Keratinocyte (primary cell): ENCODE data around the gene SMG1. TPM values are rescaled to one million over a fixed set of nuclear protein-coding genes. Genes with fewer than 3 reads are reported as not detected.

ENCODE experiments used
- DNase-seq: peaks from one replicate; pipeline ENCODE4 v3.0.0-alpha.2; 2011; ENCODE audit warnings: low read depth, missing footprints, low spot score
- FAIRE-seq: peaks from 2 replicates; lab custom pipeline; 2011; peaks lifted over from hg19 to GRCh38; lab: Jason Lieb, UNC
- H2AFZ ChIP-seq: 2 replicates; pipeline ENCODE4 v1.6.0; 2012; ENCODE audit warnings: low read length, control low read depth, inconsistent platforms; ENCODE audit not compliant: control insufficient read depth
- H3K27ac ChIP-seq: 2 replicates; pipeline ENCODE4 v1.5.1; 2011; ENCODE audit warnings: low read length; ENCODE audit not compliant: control insufficient read depth, insufficient read depth
- H3K27me3 ChIP-seq: 3 replicates; pipeline ENCODE4 v1.6.0; 2011; ENCODE audit warnings: low read length; ENCODE audit not compliant: control insufficient read depth, insufficient read depth; ENCODE audit errors: extremely low read depth
- H3K36me3 ChIP-seq, 2 experiments: 2 replicates in 1 of 2; 3 replicates in 1 of 2; pipeline ENCODE4 v1.5.1; 2011; ENCODE audit warnings: low read length in 2 of 2, mild to moderate bottlenecking in 1 of 2; ENCODE audit not compliant: control insufficient read depth in 2 of 2, insufficient read depth in 2 of 2; ENCODE audit errors: extremely low read depth in 1 of 2
- H3K4me1 ChIP-seq: 3 replicates; pipeline ENCODE4 v1.5.1; 2011; ENCODE audit warnings: low read length; ENCODE audit not compliant: control insufficient read depth, insufficient read depth; ENCODE audit errors: extremely low read depth
- H3K4me2 ChIP-seq: 3 replicates; pipeline ENCODE4 v1.6.0; 2011; ENCODE audit warnings: low read depth, low read length; ENCODE audit not compliant: control insufficient read depth, insufficient read depth; ENCODE audit errors: extremely low read depth
- H3K4me3 ChIP-seq, 3 experiments: fragments of 200-600 bp in 1 of 3; sonication (generic) in 1 of 3; 2 replicates in 2 of 3; 3 replicates in 1 of 3; pipeline ENCODE4 v1.5.1; 2011 to 2016; ENCODE audit warnings: low read length in 3 of 3, mild to moderate bottlenecking in 3 of 3, control low read depth in 2 of 3, inconsistent platforms in 1 of 3, low read depth in 1 of 3, mixed read lengths in 1 of 3, mixed run types in 1 of 3, moderate library complexity in 1 of 3; ENCODE audit not compliant: control insufficient read depth in 2 of 3, insufficient read depth in 2 of 3; ENCODE audit errors: extremely low read depth in 1 of 3
- H3K79me2 ChIP-seq: 2 replicates; pipeline ENCODE4 v1.6.0; 2012; ENCODE audit warnings: low read length; ENCODE audit not compliant: control insufficient read depth, insufficient read depth
- H3K9ac ChIP-seq: 3 replicates; pipeline ENCODE4 v1.6.0; 2011; ENCODE audit warnings: low read length; ENCODE audit not compliant: control insufficient read depth, insufficient read depth; ENCODE audit errors: extremely low read depth
- H3K9me1 ChIP-seq: 3 replicates; pipeline ENCODE4 v1.6.0; 2011; ENCODE audit warnings: low read length; ENCODE audit not compliant: control insufficient read depth, insufficient read depth; ENCODE audit errors: extremely low read depth
- H3K9me3 ChIP-seq: 2 replicates; pipeline ENCODE4 v1.5.1; 2012; ENCODE audit warnings: low read depth, low read length; ENCODE audit not compliant: control insufficient read depth
- H4K20me1 ChIP-seq: 3 replicates; pipeline ENCODE4 v1.6.0; 2011; ENCODE audit warnings: low read length; ENCODE audit not compliant: control insufficient read depth, insufficient read depth; ENCODE audit errors: extremely low read depth
- CTCF ChIP-seq, 3 experiments: IDR thresholded peaks in 1 of 3; conservative IDR thresholded peaks in 1 of 3; optimal IDR thresholded peaks in 1 of 3; 2 replicates in 2 of 3; 3 replicates in 1 of 3; pipeline versions ENCODE3 to v1.5.1; 2011; ENCODE audit warnings: low read length in 3 of 3, mild to moderate bottlenecking in 3 of 3, moderate library complexity in 2 of 3, control low read depth in 1 of 3, inconsistent platforms in 1 of 3; ENCODE audit not compliant: insufficient read depth in 2 of 3; ENCODE audit errors: extremely low read depth in 1 of 3
- EZH2 ChIP-seq: IDR thresholded peaks from one replicate; pipeline ENCODE4 v1.6.1; 2012; ENCODE audit warnings: inconsistent platforms, mild to moderate bottlenecking, low read length, moderate library complexity
- dilution Hi-C: fragments of 300-500 bp; cut with MboI; formaldehyde crosslinking; loops from one replicate; pipeline ENCODE4 v1.7.0; 2020; ENCODE audit warnings: low sequenced_read_pairs; ENCODE audit not compliant: extremely low pct_ligation_motif_present
- polyA plus RNA-seq, 5 experiments: library from polyadenylated mRNA; depleted of rRNA in 3 of 5; stranded (reverse) in 3 of 5; stranded (forward) in 1 of 5; unstranded in 1 of 5; fragments of >200 nt; gene quantifications; 1 replicate in 1 of 5; 2 replicates in 3 of 5; 3 replicates in 1 of 5; pipeline versions ENCODE4 v1.2.1 to v1.2.3, GENCODE V29; 2011 to 2012; ENCODE audit warnings: missing spikeins in 2 of 5, low read depth in 1 of 5, low replicate concordance in 1 of 5

Gene SMG1
- polyA plus RNA-seq, 1 donor (not counting 4 experiments of a cell fraction or from before 2014, with no cell fraction given), result 34.2 TPM

DNA sequence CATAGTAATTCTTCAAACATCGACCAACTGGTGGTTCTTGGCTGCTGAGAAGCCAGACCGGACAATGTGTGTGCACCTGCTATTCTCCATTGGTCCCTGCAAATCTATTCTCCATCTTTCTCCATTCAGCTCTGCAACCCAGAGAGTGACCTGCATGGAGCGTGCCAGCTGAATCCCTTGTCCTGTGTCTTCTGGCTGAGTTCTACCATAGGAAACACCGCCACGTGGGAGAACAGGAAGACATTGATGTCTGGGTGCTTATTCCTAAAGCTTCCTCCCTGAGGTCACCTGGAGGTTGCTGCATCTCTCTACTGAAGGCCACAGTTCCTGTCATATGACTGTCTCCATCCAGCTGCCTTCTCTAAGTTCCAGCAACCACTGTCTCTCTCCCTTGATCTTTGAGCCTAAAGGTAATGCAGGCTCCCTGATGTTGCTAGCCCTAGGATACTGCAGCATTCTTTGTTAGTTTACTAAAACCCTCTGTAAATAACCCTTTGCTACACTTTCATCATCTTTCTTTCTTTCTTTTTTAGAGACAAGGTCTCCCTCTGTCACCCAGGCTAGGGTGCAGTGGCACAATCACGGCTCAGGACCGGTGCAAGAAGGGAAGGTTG lies 10.6 kb upstream of the SMG1 start:
- FAIRE-seq, result no peak
- H3K9me1 ChIP-seq, result no peaks in the 10 kb centered on the region
- no peak overlapping the region for H3K27ac ChIP-seq
- H3K9ac ChIP-seq, result no peak overlapping the region
- H3K9me3 ChIP-seq, result no peaks in the 10 kb centered on the region
- no peaks in the 10 kb centered on the region for H3K27me3 ChIP-seq
- H2AFZ ChIP-seq, result no peak overlapping the region
- H3K79me2 ChIP-seq, result no peaks in the 10 kb centered on the region
- H4K20me1 ChIP-seq, result no peaks in the 10 kb centered on the region
- H3K4me3 ChIP-seq, result no peak overlapping the region
- dilution Hi-C loops, result no loop called here
- no peaks in the 10 kb centered on the region for H3K4me1 ChIP-seq
- no peak for TF ChIP-seq CTCF (optimal IDR thresholded peaks at IDR 0.05 in 1 of 3, IDR thresholded peaks at IDR 0.05 in 1 of 3, conservative IDR thresholded peaks at IDR 0.05 in 1 of 3; ENCODE audit: extremely low read depth in 1 of 3, insufficient read depth in 2 of 3, low read length in 3 of 3)
- no peak for TF ChIP-seq EZH2
- H3K4me2 ChIP-seq, result no peak overlapping the region
- DNase-seq, result no peak
- H3K36me3 ChIP-seq, result no peaks in the 10 kb centered on the region

DNA sequence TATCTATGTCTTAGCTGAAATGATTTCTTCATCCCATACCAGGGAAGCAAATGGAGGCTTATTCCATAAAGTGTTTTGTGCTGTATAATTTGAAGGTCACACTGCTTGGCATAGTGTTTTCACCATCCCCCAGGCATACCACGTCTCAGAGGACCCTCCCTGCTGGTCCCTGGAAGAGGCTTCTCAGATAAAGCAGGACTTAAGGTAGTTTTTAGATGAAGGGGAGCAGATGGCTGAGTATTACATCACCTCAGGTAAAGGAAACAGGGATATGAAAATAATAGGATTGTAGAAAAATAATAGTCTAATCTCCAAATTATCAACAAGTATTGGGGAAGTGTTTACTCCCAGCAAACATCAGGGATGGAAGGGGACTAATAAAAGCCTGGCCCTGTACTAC lies 7.3 kb upstream of the SMG1 start:
- H4K20me1 ChIP-seq, result no peaks in the 10 kb centered on the region
- H3K4me2 ChIP-seq, result no peak overlapping the region
- H3K9me1 ChIP-seq, result no peaks in the 10 kb centered on the region
- H3K9ac ChIP-seq, result no peak overlapping the region
- FAIRE-seq (no peak), DNase-seq (no peak)
- no peaks in the 10 kb centered on the region for H3K27me3 ChIP-seq
- H3K4me1 ChIP-seq, result no peaks in the 10 kb centered on the region
- H2AFZ ChIP-seq, result no peak overlapping the region
- dilution Hi-C loops, result no loop called here
- H3K4me3 ChIP-seq, result no peak overlapping the region
- H3K36me3 ChIP-seq, result no peaks in the 10 kb centered on the region
- no peak for TF ChIP-seq EZH2
- no peak for TF ChIP-seq CTCF (optimal IDR thresholded peaks at IDR 0.05 in 1 of 3, IDR thresholded peaks at IDR 0.05 in 1 of 3, conservative IDR thresholded peaks at IDR 0.05 in 1 of 3; ENCODE audit: extremely low read depth in 1 of 3, insufficient read depth in 2 of 3, low read length in 3 of 3)
- no peak overlapping the region for H3K27ac ChIP-seq
- no peaks in the 10 kb centered on the region for H3K9me3 ChIP-seq
- H3K79me2 ChIP-seq, result peaks cover 2% of the 10 kb centered on the region
